ENCODE data around the gene METTL26. TPM values are rescaled to one million over a fixed set of nuclear protein-coding genes. Genes with fewer than 3 reads are reported as not detected.
A peak's percentile ranks its signal among the peaks of the same experiment; 100 is the strongest.

Gene METTL26
- total and polyA plus RNA-seq, 10 of the 15 experiments (the other 5 are each of a cell fraction or from before 2014, with no cell fraction given) = 5.4 to 163 (median 79.3) TPM

DNA sequence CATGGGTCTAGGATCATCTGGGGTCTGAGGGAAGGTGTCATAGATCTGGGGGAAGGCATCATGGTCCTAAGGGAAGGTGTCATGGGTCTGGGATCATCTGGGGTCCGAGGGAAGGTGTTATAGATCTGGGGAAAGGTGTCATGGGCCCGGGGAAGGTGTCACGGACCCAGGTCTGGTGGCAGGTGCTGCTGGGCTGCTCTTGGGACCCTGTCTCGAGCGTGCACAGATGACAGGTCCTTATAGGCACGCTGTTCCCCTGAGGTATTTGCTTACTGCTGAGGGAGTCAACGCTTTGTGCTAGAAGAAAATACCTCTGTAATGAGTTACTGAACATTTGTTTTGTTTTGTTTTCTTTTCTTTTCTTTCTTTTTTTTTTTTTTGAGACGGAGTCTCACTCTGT is 44.9 kb downstream of the METTL26 start:
- DNase-seq (ENCODE audit: low read depth, low spot score) = no peak
- intact Hi-C loops (cut with micrococcal nuclease; ENCODE audit: unreplicated experiment) (no loop called here), in situ Hi-C loops (cut with MboI) (no loop called here)
- POLR2A ChIA-PET = no interaction called here
- no peak overlapping the region; the same call in 1 of the 2 replicates for H3K4me3 ChIP-seq
- no peak overlapping the region for H2AFZ ChIP-seq (ENCODE audit: control insufficient read depth, low read depth, low read length)
- H3K79me2 ChIP-seq (ENCODE audit: control insufficient read depth, insufficient read depth, low read length) = peaks cover 28% of the 10 kb centered on the region
- SMC1A ChIA-PET (ENCODE audit: uncharacterized antibody, unreplicated experiment) = no interaction called here
- no peaks in the 10 kb centered on the region for H3K9me3 ChIP-seq (replicated peaks; ENCODE audit: control insufficient read depth, insufficient read depth, low read length)
- ATAC-seq = no peak
- RAD21 ChIA-PET (ENCODE audit: unreplicated experiment) = no interaction called here
- no peaks in the 10 kb centered on the region for H3K36me3 ChIP-seq (ENCODE audit: control insufficient read depth in 2 of 2, insufficient read depth in 2 of 2, low read length in 1 of 2)
- no peaks in the 10 kb centered on the region for H3K27me3 ChIP-seq (replicated peaks in 1 of 2; ENCODE audit: control insufficient read depth in 2 of 2, insufficient read depth in 2 of 2, low read length in 1 of 2)
- no peaks in the 10 kb centered on the region for H4K20me1 ChIP-seq (ENCODE audit: control insufficient read depth, insufficient read depth)
- WGBS (ENCODE audit: insufficient coverage, insufficient replicate concordance, low lambda C conversion rate, missing lambda C conversion rate) = 80% methylated on average over 7 of the region's 8 CpGs
- no peak for FAIRE-seq
- TF ChIP-seq NFIC (IDR thresholded peaks at IDR 0.05; ENCODE audit: low read depth, low read length) (no peak), HDGF (IDR thresholded peaks at IDR 0.05) (no peak), SMC3 (IDR thresholded peaks at IDR 0.05; ENCODE audit: borderline replicate concordance, low read length) (no peak), SRF (IDR thresholded peaks at IDR 0.05; ENCODE audit: low read depth in 2 of 2, low read length in 2 of 2) (no peak), FOXK2 (IDR thresholded peaks at IDR 0.05) (no peak), IKZF2 (IDR thresholded peaks at IDR 0.05) (no peak), STAT1 (conservative IDR thresholded peaks at IDR 0.05) (no peak), BRCA1 (IDR thresholded peaks at IDR 0.05; ENCODE audit: low read depth, low read length) (no peak)
- TF ChIP-seq, protein P1, sequence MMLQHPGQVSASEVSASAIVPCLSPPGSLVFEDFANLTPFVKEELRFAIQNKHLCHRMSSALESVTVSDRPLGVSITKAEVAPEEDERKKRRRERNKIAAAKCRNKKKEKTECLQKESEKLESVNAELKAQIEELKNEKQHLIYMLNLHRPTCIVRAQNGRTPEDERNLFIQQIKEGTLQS (IDR thresholded peaks at IDR 0.05; ENCODE audit: borderline replicate concordance, extremely low read depth, low read depth, low read length) = no peak
- TF ChIP-seq, protein P2, sequence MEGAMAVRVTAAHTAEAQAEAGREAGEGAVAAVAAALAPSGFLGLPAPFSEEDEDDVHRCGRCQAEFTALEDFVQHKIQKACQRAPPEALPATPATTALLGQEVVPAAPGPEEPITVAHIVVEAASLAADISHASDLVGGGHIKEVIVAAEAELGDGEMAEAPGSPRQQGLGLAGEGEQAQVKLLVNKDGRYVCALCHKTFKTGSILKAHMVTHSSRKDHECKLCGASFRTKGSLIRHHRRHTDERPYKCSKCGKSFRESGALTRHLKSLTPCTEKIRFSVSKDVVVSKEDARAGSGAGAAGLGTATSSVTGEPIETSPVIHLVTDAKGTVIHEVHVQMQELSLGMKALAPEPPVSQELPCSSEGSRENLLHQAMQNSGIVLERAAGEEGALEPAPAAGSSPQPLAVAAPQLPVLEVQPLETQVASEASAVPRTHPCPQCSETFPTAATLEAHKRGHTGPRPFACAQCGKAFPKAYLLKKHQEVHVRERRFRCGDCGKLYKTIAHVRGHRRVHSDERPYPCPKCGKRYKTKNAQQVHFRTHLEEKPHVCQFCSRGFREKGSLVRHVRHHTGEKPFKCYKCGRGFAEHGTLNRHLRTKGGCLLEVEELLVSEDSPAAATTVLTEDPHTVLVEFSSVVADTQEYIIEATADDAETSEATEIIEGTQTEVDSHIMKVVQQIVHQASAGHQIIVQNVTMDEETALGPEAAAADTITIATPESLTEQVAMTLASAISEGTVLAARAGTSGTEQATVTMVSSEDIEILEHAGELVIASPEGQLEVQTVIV (IDR thresholded peaks at IDR 0.05; ENCODE audit: borderline replicate concordance, partially characterized antibody) = no peak
- TF ChIP-seq, protein P3, sequence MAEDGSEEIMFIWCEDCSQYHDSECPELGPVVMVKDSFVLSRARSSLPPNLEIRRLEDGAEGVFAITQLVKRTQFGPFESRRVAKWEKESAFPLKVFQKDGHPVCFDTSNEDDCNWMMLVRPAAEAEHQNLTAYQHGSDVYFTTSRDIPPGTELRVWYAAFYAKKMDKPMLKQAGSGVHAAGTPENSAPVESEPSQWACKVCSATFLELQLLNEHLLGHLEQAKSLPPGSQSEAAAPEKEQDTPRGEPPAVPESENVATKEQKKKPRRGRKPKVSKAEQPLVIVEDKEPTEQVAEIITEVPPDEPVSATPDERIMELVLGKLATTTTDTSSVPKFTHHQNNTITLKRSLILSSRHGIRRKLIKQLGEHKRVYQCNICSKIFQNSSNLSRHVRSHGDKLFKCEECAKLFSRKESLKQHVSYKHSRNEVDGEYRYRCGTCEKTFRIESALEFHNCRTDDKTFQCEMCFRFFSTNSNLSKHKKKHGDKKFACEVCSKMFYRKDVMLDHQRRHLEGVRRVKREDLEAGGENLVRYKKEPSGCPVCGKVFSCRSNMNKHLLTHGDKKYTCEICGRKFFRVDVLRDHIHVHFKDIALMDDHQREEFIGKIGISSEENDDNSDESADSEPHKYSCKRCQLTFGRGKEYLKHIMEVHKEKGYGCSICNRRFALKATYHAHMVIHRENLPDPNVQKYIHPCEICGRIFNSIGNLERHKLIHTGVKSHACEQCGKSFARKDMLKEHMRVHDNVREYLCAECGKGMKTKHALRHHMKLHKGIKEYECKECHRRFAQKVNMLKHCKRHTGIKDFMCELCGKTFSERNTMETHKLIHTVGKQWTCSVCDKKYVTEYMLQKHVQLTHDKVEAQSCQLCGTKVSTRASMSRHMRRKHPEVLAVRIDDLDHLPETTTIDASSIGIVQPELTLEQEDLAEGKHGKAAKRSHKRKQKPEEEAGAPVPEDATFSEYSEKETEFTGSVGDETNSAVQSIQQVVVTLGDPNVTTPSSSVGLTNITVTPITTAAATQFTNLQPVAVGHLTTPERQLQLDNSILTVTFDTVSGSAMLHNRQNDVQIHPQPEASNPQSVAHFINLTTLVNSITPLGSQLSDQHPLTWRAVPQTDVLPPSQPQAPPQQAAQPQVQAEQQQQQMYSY (CRISPR knock-in tag; IDR thresholded peaks at IDR 0.05) = no peak
- peaks cover 15% of the 10 kb centered on the region for H3K4me1 ChIP-seq (ENCODE audit: control insufficient read depth, insufficient read depth, low read length)
- no peak overlapping the region for H3K27ac ChIP-seq (ENCODE audit: control insufficient read depth, insufficient read depth)
- H3K4me2 ChIP-seq (ENCODE audit: control insufficient read depth, insufficient read depth) = peak overlapping the region; percentile 96
- CTCF ChIA-PET = no interaction called here
- 0 out of 2 replicates have a peak overlapping the region, but pooled peaks have one; percentile 87 for H3K9ac ChIP-seq (ENCODE audit: control insufficient read depth, insufficient read depth, low read length)
- BruUV-seq (replicated peaks) = TSS peak; percentile 53

Measured in GM12878 (cell line).